ENCODE data around the gene PALMD. TPM values are rescaled to one million over a fixed set of nuclear protein-coding genes. Genes with fewer than 3 reads are reported as not detected.

Gene PALMD
- total and polyA plus RNA-seq, 12 donors: 81.2 to 194 (median 121) TPM

DNA sequence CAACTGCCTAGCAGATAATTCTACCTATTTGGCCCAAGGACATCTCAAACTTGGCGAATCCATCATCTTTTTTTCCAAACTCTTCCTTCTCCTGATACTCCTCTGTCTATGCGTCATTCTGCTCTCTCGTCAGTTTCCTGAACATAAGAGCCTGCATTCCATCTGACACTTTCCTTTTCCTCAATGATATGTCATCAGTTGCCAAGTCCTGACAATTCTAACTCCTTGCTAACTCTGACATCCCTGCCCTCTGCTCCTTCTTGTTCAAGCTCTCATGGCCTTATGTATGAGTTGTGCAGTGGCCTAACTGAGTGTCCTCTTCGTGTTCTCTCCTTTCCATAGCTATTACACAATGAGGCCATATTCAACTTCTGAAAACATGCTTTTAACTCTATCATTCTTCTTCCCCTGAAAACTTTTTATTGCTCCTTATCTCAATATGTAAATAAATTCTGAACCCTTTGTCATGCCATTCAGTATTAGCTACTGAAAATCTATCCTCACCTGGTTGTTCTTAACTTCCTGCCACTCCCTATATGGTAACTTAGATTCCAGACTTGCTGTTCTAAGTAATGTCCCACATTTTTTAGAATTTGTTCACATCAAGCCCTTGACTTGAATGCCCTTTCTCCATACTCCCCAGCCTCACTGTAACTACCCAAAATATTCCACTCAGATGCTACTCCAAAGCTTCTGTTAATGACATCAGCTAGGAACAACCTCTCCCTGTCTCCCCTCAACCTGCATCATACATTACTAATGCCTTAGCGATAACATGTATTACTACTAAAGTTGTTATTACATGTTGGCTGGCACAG lies 11.5 kb downstream of the PALMD start:
- ATAC-seq (peak; percentile 42 to 84 (median 64)), DNase-seq (no peak)
- intact Hi-C loops (cut with DNase I): no loop called here
- TF ChIP-seq, protein P1, sequence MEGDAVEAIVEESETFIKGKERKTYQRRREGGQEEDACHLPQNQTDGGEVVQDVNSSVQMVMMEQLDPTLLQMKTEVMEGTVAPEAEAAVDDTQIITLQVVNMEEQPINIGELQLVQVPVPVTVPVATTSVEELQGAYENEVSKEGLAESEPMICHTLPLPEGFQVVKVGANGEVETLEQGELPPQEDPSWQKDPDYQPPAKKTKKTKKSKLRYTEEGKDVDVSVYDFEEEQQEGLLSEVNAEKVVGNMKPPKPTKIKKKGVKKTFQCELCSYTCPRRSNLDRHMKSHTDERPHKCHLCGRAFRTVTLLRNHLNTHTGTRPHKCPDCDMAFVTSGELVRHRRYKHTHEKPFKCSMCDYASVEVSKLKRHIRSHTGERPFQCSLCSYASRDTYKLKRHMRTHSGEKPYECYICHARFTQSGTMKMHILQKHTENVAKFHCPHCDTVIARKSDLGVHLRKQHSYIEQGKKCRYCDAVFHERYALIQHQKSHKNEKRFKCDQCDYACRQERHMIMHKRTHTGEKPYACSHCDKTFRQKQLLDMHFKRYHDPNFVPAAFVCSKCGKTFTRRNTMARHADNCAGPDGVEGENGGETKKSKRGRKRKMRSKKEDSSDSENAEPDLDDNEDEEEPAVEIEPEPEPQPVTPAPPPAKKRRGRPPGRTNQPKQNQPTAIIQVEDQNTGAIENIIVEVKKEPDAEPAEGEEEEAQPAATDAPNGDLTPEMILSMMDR (IDR thresholded peaks at IDR 0.05): no peak
- H3K27me3 ChIP-seq: no peaks in the 10 kb centered on the region
- H3K4me3 ChIP-seq: no peak overlapping the region
- H3K4me1 ChIP-seq: peaks cover 14 to 100% (median 79%) of the 10 kb centered on the region in 9 donors
- H3K36me3 ChIP-seq: peaks cover 0 to 4% (median 0%) of the 10 kb centered on the region in 9 donors
- H3K27ac ChIP-seq: peak overlapping the region in 9 of 10 donors; percentile 11 to 99 (median 75)
- WGBS, 2 donors: 50 to 51% methylated on average over 5 of the region's 5 CpGs
- no peaks in the 10 kb centered on the region for H3K9me3 ChIP-seq

DNA sequence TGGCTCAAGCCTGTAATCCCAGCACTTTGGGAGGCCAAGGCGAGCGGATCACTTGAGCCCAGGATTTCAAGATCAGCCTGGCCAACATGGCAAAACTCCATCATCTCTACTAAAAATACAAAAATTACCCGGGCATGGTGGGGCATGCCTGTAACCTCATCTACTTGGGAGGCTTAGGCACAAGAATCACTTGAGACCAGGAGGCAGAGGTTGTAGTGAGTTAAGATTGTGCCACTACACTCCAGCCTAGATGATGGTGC lies 12.0 kb downstream of the PALMD start:
- no peaks in the 10 kb centered on the region for H3K9me3 ChIP-seq
- ATAC-seq (no peak), DNase-seq (no peak)
- peaks cover 15 to 100% (median 80%) of the 10 kb centered on the region in 9 donors for H3K4me1 ChIP-seq
- H3K27ac ChIP-seq: peak overlapping the region in 8 of 10 donors; percentile 38 to 99 (median 76)
- TF ChIP-seq, protein P1 (IDR thresholded peaks at IDR 0.05): no peak
- intact Hi-C loops (cut with DNase I): no loop called here
- H3K4me3 ChIP-seq: no peak overlapping the region
- H3K27me3 ChIP-seq: no peaks in the 10 kb centered on the region
- 81 to 84% methylated on average over 3 of the region's 3 CpGs for WGBS, 2 donors
- peaks cover 0 to 4% (median 0%) of the 10 kb centered on the region in 9 donors for H3K36me3 ChIP-seq

DNA sequence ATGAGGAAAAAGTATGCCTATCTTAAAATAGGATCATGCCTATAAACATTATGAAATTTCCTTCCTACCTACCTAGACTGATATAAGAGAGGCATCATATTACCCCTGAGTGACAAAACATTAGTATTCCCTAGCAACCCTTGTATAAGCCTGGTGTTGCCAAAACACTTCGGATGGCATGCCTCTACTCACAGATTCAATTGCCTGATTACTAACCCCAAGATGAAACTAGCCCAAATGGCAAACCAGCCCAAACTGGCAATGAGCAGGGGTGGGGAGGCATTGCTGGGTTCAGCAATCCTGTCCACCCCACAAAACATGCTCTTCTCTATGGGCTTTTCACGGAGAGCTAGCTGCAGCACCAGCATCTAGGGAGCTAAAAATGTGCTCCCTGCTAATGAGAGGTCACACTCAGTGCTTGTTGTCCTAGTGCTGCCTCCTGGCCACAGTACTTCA lies 13.9 kb downstream of the PALMD start:
- Histone ChIP-seq H3K9me3 (no peaks in the 10 kb centered on the region), H3K27me3 (no peaks in the 10 kb centered on the region), H3K4me1 (peaks cover 15 to 100% (median 80%) of the 10 kb centered on the region in 9 donors), H3K36me3 (peaks cover 0 to 19% (median 0%) of the 10 kb centered on the region in 9 donors), H3K4me3 (peak overlapping the region in 1 of 10 donors; percentile 15), H3K27ac (peak overlapping the region; percentile 29 to 99 (median 80))
- intact Hi-C loops (cut with DNase I): no loop called here
- TF ChIP-seq, protein P1 (IDR thresholded peaks at IDR 0.05): no peak
- DNase-seq (no peak), ATAC-seq (peak in 7 of 8 donors; percentile 35 to 78 (median 60))
- 21 to 31% methylated on average over 2 of the region's 2 CpGs for WGBS, 2 donors

DNA sequence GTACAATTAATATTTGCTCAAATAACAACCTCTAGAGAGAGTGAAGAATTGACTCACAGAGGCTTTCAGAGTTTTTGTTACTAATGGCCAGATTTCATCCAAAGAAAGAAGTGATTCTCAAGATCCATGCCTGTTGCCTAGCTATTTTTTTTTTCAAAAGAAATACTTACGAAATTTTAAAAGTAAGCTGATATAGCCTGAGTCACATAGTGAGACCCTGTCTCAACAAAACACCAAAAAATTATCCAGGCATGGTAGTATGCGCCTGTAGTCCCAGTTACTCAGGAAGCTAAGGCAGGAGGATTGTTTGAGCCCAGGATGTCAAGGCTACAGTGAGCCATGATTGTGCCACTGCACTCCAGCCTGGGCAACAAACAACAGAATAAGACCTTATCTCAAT lies 14.6 kb downstream of the PALMD start:
- TF ChIP-seq, protein P1 (IDR thresholded peaks at IDR 0.05): no peak
- H3K27me3 ChIP-seq: no peaks in the 10 kb centered on the region
- no peak for ATAC-seq
- peaks cover 15 to 100% (median 86%) of the 10 kb centered on the region in 9 donors for H3K4me1 ChIP-seq
- H3K4me3 ChIP-seq: no peak overlapping the region
- intact Hi-C loops (cut with DNase I): no loop called here
- DNase-seq: no peak
- H3K9me3 ChIP-seq: no peaks in the 10 kb centered on the region
- H3K36me3 ChIP-seq: peaks cover 0 to 24% (median 0%) of the 10 kb centered on the region in 9 donors
- WGBS, 2 donors: 79 to 86% methylated on average over 2 of the region's 2 CpGs
- H3K27ac ChIP-seq: peak overlapping the region; percentile 29 to 99 (median 80)
